Keratinocyte (primary cell): ENCODE measurements around the gene SPOCK1. TPM values are rescaled to one million over a fixed set of nuclear protein-coding genes. Genes with fewer than 3 reads are reported as not detected.

Experiments used
- DNase-seq: peaks from one replicate; pipeline ENCODE4 v3.0.0-alpha.2; 2011; ENCODE audit warnings: low read depth, missing footprints, low spot score
- FAIRE-seq: peaks from 2 replicates; lab custom pipeline; 2011; peaks lifted over from hg19 to GRCh38; lab: Jason Lieb, UNC
- H2AFZ ChIP-seq: 2 replicates; pipeline ENCODE4 v1.6.0; 2012; ENCODE audit warnings: low read length, control low read depth, inconsistent platforms; ENCODE audit not compliant: control insufficient read depth
- H3K27ac ChIP-seq: 2 replicates; pipeline ENCODE4 v1.5.1; 2011; ENCODE audit warnings: low read length; ENCODE audit not compliant: control insufficient read depth, insufficient read depth
- H3K27me3 ChIP-seq: 3 replicates; pipeline ENCODE4 v1.6.0; 2011; ENCODE audit warnings: low read length; ENCODE audit not compliant: control insufficient read depth, insufficient read depth; ENCODE audit errors: extremely low read depth
- H3K36me3 ChIP-seq, 2 experiments: 2 replicates in 1 of 2; 3 replicates in 1 of 2; pipeline ENCODE4 v1.5.1; 2011; ENCODE audit warnings: low read length in 2 of 2, mild to moderate bottlenecking in 1 of 2; ENCODE audit not compliant: control insufficient read depth in 2 of 2, insufficient read depth in 2 of 2; ENCODE audit errors: extremely low read depth in 1 of 2
- H3K4me1 ChIP-seq: 3 replicates; pipeline ENCODE4 v1.5.1; 2011; ENCODE audit warnings: low read length; ENCODE audit not compliant: control insufficient read depth, insufficient read depth; ENCODE audit errors: extremely low read depth
- H3K4me2 ChIP-seq: 3 replicates; pipeline ENCODE4 v1.6.0; 2011; ENCODE audit warnings: low read depth, low read length; ENCODE audit not compliant: control insufficient read depth, insufficient read depth; ENCODE audit errors: extremely low read depth
- H3K4me3 ChIP-seq, 3 experiments: fragments of 200-600 bp in 1 of 3; sonication (generic) in 1 of 3; 2 replicates in 2 of 3; 3 replicates in 1 of 3; pipeline ENCODE4 v1.5.1; 2011 to 2016; ENCODE audit warnings: low read length in 3 of 3, mild to moderate bottlenecking in 3 of 3, control low read depth in 2 of 3, inconsistent platforms in 1 of 3, low read depth in 1 of 3, mixed read lengths in 1 of 3, mixed run types in 1 of 3, moderate library complexity in 1 of 3; ENCODE audit not compliant: control insufficient read depth in 2 of 3, insufficient read depth in 2 of 3; ENCODE audit errors: extremely low read depth in 1 of 3
- H3K79me2 ChIP-seq: 2 replicates; pipeline ENCODE4 v1.6.0; 2012; ENCODE audit warnings: low read length; ENCODE audit not compliant: control insufficient read depth, insufficient read depth
- H3K9ac ChIP-seq: 3 replicates; pipeline ENCODE4 v1.6.0; 2011; ENCODE audit warnings: low read length; ENCODE audit not compliant: control insufficient read depth, insufficient read depth; ENCODE audit errors: extremely low read depth
- H3K9me1 ChIP-seq: 3 replicates; pipeline ENCODE4 v1.6.0; 2011; ENCODE audit warnings: low read length; ENCODE audit not compliant: control insufficient read depth, insufficient read depth; ENCODE audit errors: extremely low read depth
- H3K9me3 ChIP-seq: 2 replicates; pipeline ENCODE4 v1.5.1; 2012; ENCODE audit warnings: low read depth, low read length; ENCODE audit not compliant: control insufficient read depth
- H4K20me1 ChIP-seq: 3 replicates; pipeline ENCODE4 v1.6.0; 2011; ENCODE audit warnings: low read length; ENCODE audit not compliant: control insufficient read depth, insufficient read depth; ENCODE audit errors: extremely low read depth
- EZH2 ChIP-seq: IDR thresholded peaks from one replicate; pipeline ENCODE4 v1.6.1; 2012; ENCODE audit warnings: inconsistent platforms, mild to moderate bottlenecking, low read length, moderate library complexity
- dilution Hi-C: fragments of 300-500 bp; cut with MboI; formaldehyde crosslinking; loops from one replicate; pipeline ENCODE4 v1.7.0; 2020; ENCODE audit warnings: low sequenced_read_pairs; ENCODE audit not compliant: extremely low pct_ligation_motif_present
- polyA plus RNA-seq, 5 experiments: library from polyadenylated mRNA; depleted of rRNA in 3 of 5; stranded (reverse) in 3 of 5; stranded (forward) in 1 of 5; unstranded in 1 of 5; fragments of >200 nt; gene quantifications; 1 replicate in 1 of 5; 2 replicates in 3 of 5; 3 replicates in 1 of 5; pipeline versions ENCODE4 v1.2.1 to v1.2.3, GENCODE V29; 2011 to 2012; ENCODE audit warnings: missing spikeins in 2 of 5, low read depth in 1 of 5, low replicate concordance in 1 of 5
- TF ChIP-seq, protein P1 (sequence below), 3 experiments: IDR thresholded peaks in 1 of 3; conservative IDR thresholded peaks in 1 of 3; optimal IDR thresholded peaks in 1 of 3; 2 replicates in 2 of 3; 3 replicates in 1 of 3; pipeline versions ENCODE3 to v1.5.1; 2011; ENCODE audit warnings: low read length in 3 of 3, mild to moderate bottlenecking in 3 of 3, moderate library complexity in 2 of 3, control low read depth in 1 of 3, inconsistent platforms in 1 of 3; ENCODE audit not compliant: insufficient read depth in 2 of 3; ENCODE audit errors: extremely low read depth in 1 of 3

SPOCK1 gene
- polyA plus RNA-seq, 1 donor (not counting 4 experiments of a cell fraction or from before 2014, with no cell fraction given), result 5.5 TPM

DNA sequence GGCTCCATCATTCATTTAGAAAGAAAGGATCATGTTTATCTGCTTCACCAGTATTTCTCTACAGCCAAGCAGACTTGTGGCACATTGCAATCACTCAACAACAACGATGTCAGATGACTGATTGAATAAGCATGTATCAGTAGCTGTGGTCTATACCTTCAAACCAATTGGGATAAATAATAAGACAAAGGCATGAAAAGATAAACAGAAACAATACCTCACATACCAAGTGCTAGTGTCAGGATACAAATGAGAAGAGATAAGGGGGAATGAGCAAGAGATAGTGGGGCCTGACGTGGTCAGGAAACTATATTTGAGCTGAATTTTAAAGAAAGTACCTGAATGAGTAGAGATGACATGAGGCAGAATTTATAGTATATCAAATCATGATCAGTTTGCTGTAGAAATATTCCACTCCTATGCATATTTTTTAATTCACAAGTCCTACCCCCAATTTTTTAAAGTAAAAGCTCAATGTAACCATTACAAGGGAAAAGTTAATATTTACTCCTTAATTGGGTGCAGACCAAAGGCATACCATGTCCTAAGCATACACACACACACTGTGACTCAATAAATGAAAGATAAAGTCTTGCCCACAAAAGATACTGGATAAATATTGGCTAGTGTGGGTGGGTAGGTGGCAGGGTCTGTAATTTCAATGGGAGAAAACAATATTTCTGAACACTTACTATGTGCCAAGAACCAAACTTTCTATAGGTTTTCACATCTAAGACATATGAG, 284.5 kb downstream of the SPOCK1 start:
- Histone ChIP-seq H3K9ac (no peak overlapping the region), H3K4me2 (no peak overlapping the region), H3K27me3 (no peaks in the 10 kb centered on the region), H3K36me3 (no peaks in the 10 kb centered on the region), H3K4me3 (no peak overlapping the region), H2AFZ (no peak overlapping the region), H3K4me1 (peaks cover 22% of the 10 kb centered on the region), H3K27ac (no peak overlapping the region), H4K20me1 (no peaks in the 10 kb centered on the region), H3K9me1 (no peaks in the 10 kb centered on the region), H3K79me2 (no peaks in the 10 kb centered on the region), H3K9me3 (no peaks in the 10 kb centered on the region)
- DNase-seq (no peak), FAIRE-seq (no peak)
- TF ChIP-seq, protein P1, sequence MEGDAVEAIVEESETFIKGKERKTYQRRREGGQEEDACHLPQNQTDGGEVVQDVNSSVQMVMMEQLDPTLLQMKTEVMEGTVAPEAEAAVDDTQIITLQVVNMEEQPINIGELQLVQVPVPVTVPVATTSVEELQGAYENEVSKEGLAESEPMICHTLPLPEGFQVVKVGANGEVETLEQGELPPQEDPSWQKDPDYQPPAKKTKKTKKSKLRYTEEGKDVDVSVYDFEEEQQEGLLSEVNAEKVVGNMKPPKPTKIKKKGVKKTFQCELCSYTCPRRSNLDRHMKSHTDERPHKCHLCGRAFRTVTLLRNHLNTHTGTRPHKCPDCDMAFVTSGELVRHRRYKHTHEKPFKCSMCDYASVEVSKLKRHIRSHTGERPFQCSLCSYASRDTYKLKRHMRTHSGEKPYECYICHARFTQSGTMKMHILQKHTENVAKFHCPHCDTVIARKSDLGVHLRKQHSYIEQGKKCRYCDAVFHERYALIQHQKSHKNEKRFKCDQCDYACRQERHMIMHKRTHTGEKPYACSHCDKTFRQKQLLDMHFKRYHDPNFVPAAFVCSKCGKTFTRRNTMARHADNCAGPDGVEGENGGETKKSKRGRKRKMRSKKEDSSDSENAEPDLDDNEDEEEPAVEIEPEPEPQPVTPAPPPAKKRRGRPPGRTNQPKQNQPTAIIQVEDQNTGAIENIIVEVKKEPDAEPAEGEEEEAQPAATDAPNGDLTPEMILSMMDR (optimal IDR thresholded peaks at IDR 0.05 in 1 of 3, IDR thresholded peaks at IDR 0.05 in 1 of 3, conservative IDR thresholded peaks at IDR 0.05 in 1 of 3; ENCODE audit: extremely low read depth in 1 of 3, insufficient read depth in 2 of 3, low read length in 3 of 3), result no peak
- dilution Hi-C loops, result no loop called here

DNA sequence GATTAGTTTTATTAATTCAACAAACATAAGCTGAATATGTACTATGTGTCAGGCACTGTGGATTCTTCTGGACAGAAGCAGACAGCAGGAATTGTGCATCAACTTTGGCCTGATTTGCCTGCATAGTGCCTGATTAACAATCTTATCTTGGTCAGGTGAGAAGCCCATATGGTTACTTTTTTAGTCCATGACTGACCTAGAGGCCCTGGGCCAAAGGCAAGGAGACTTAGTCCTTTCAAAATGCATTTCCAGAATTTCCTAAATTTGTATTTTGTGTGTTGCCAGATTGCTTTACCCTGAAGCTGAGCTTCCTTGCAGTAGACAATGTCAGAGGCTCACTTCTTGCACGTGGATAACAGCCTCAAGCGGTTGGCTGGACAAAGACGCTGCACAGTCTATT, 286.7 kb downstream of the SPOCK1 start:
- no peak overlapping the region for H3K4me3 ChIP-seq
- no peaks in the 10 kb centered on the region for H3K36me3 ChIP-seq
- H3K9ac ChIP-seq, result no peak overlapping the region
- no peaks in the 10 kb centered on the region for H3K9me1 ChIP-seq
- H2AFZ ChIP-seq, result no peak overlapping the region
- no peak overlapping the region for H3K4me2 ChIP-seq
- no peak for FAIRE-seq
- no peak overlapping the region for H3K27ac ChIP-seq
- no peaks in the 10 kb centered on the region for H3K27me3 ChIP-seq
- H3K79me2 ChIP-seq, result no peaks in the 10 kb centered on the region
- DNase-seq, result no peak
- peaks cover 4% of the 10 kb centered on the region for H3K4me1 ChIP-seq
- no peaks in the 10 kb centered on the region for H3K9me3 ChIP-seq
- dilution Hi-C loops, result no loop called here
- TF ChIP-seq, protein P1 (optimal IDR thresholded peaks at IDR 0.05 in 1 of 3, IDR thresholded peaks at IDR 0.05 in 1 of 3, conservative IDR thresholded peaks at IDR 0.05 in 1 of 3; ENCODE audit: extremely low read depth in 1 of 3, insufficient read depth in 2 of 3, low read length in 3 of 3), result no peak
- TF ChIP-seq EZH2, result no peak
- H4K20me1 ChIP-seq, result no peaks in the 10 kb centered on the region
